GF-D8 (cell line): ENCODE results near the gene DKKL1.
"Not testable (repeated sequence)": the region's sequence is repeated elsewhere in the genome, so short reads cannot be mapped to it uniquely, and the experiment has no call there.

Experiments
- DNase-seq: peaks from one replicate; lab custom pipeline; 2025; lab: John Stamatoyannopoulos, UW

DKKL1 gene

DNA sequence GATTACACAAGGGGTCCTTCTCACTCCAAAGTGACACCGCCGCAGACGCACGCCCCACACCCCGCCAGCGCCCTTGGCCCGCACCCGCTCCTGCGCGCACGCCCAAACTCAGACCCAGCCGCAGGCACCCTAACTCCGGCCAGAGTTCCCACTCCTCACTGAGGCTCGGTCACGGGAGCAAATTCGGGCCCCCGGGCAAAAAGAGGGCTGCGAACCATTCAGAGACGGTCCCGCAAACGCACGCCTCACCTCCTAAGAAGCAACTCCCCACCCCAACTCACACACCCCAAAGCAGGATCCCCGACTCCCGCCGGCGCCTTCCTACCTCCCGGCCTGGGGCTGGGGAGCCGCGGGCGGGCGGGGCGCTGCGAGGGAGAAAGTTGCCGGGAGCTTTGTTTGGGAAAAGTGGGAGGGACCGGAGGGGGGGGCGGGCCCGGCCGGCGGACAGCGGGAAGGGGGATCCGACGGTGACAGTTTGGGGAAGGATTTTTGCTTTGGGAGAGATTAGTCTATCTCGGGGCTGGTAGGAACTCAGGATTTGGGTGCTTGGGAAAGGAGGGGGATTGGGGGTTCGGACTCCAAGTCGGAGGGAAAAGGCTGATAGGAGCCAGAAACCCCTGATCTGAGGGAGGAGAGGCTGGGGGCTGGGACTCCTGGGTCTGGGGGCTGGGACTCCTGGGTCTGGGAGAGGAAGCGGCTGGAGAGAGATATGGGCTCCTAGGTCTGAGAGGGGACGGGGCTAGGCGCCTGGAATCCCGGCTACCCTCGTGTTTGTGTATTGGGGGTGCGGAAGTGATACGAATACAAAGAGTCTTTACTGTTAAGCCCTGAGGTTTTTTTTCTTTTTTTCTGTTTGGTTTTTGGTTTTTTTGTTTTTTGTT is 1.4 kb upstream of the DKKL1 start, which contains the start of gene TEAD2:
TEAD2 (minus strand) TSS at position 369 of the 881 bp plus-strand sequence. CDS start 2,341 bp downstream, outside the sequence.
- DNase-seq: no peak

DNA sequence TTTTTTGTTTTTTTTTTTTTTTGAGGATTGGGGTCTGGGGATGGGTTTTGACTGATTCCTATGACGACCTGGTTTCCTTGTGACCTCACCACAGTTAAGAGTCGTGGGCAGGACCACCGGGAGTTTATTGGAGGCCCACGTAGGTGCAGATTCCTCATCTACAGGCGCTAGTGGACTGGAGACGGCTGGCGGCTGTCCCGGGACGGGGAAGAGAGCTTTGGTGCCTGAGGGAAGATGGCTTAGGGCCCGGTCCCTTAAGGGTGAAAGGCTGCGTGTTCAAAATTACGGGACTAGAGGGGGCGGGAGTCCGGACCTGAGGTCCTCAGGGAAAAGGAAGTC is 779 bp upstream of the DKKL1 start:
- DNase-seq: no peak

DNA sequence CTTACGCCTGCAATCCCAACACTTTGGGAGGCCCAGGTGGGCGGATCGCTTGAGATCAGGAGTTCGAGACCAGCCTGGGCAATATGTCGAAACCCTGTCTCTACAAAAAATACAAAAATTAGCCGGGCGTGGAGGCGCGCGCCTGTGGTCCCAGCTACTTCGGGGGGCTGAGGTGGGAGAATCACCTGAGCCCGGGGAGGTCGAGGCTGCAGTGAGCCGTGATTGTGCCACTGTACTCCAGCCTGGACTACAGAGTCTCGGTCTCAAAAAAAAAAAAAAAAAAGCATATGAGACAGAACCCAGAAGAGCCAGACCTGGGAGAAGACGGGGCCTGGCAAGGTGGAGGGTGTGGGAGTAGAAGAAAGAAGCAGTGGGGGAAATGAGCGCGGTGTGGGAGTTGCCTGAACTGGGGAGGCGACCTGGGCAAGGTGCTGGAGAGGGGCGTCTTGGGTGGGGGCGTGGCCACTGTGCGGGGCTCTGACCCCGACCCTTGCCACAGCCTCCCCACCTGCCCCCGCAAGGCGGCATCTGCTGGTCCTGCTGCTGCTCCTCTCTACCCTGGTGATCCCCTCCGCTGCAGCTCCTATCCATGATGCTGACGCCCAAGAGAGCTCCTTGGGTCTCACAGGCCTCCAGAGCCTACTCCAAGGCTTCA is 533 bp downstream of the DKKL1 start:
- no peak for DNase-seq

DNA sequence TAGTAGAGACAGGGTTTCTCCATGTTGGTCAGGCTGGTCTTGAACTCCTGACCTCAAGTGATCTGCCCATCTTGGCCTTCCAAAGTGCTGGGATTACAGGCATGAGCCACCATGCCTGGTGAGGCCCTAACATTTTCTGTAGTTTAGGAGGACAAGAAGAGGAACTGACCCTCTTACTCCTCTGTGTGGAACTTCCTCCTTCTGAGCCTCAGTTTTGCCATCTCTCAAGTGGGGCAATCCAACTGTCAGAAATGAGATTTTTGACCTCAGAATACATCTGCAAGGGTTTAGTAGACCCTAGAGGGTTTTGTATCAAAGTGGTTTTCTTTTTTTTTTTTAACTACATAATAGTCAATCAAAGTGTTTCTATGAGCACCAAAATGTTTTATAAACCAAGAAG is 2.4 kb downstream of the DKKL1 start:
- no peak for DNase-seq

DNA sequence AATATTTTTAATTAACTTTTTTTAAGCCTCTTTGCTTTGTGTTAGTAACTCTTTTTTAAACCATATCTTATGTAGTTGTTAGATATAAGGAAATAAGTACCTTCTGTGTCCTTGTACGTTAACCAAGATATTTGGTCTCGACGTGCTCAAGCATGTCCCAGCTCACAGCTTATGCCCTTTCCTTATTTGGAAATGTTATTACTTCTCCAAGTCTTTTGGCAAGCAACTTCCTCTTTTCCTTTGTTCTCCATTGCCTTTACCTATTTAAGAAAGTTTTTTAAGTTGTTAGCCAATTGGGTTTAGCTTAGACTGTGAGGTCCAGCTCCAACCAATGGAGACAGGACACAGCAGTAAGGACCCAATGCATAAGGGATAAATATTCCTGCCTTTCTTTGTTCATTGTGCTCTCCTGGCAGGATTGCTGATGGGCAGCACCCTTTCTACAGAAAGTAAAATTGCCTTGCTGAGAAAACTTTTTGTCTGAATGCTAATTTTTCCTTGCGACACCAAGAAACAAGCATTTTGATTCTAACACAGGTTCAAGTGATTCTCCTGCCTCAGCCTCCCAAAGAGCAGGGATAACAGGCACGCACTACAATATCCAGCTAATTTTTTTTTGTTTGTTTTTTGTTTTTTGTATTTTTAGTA is 5.2 kb downstream of the DKKL1 start:
- DNase-seq: no peak

DNA sequence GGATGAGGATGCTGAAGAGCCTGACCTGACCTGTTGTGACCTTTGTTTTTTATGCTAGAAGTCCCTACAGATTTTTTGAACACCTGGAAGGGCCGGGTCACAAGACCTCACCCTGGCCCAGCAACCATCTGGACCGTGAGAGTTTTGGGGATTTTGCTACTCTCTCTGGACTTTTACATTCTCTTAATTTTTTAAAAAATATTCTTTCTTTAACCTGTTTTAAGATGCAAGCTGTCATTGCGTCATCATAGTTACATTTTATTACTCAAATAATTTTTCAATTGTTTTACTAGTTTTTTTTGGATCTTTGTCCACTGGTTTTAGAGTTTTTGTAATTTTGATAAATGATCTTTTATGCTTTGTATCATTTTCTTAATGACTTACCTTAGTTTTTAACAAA is 7.5 kb downstream of the DKKL1 start:
- no peak for DNase-seq

DNA sequence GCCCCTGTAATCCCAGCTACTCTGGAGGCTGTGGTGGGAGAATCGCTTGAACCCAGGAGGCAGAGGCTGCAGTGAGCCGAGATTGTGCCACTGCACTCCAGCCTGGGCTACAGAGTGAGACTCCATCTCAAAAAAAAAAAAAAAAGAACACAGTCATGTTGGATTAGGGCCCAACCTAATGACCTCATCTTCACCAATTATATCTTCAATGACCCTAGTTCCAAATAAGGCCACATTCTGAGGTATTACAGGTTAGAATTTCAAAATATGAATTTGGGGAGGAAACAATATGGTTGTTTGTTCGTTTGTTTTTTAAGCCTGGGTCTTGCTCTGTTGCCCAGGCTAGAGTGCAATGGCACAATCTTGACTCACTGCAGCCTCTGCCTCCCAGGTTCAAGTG is 9.5 kb downstream of the DKKL1 start:
- not testable (repeated sequence) for DNase-seq

DNA sequence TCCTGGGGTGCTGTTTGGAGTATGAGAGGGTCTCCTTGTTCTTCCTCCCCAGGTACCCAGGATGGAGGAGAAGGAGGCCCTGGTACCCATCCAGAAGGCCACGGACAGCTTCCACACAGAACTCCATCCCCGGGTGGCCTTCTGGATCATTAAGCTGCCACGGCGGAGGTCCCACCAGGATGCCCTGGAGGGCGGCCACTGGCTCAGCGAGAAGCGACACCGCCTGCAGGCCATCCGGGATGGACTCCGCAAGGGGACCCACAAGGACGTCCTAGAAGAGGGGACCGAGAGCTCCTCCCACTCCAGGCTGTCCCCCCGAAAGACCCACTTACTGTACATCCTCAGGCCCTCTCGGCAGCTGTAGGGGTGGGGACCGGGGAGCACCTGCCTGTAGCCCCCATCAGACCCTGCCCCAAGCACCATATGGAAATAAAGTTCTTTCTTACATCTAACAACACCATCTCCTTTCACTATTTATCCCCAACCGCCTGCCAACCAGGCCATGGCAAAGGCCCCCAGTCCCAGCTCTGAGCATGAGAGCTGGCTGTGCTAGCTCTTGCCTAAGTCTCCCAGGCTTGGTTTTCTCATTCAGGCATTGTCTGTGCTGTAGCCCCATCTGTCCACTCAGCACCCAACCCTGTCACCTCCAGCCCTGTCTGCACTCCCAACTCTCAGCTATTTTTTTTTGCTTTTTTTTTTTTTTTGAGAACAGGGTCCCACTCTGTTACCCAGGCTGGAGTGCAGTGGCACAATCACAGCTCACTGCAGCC is 11.2 kb downstream of the DKKL1 start:
- no peak for DNase-seq

DNA sequence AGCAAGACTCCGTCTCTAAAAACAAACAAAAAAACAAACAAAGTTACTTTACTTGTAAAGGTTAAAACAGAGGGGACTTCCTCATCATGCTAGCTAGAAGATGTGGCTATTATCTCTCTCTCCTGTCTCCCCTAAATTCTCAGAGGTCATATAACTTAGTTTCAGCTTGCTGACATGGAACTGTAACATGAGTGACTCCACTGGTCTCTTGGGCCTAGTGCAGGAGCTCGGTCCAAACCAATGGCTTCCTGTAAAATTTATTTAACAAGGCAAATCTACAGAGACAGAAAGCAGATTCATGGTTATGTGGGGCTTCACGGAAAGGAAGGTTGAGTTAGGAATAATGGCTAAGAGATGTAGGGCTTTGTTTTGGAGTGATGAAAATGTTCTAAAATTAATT is 14.8 kb downstream of the DKKL1 start:
- no peak for DNase-seq

DNA sequence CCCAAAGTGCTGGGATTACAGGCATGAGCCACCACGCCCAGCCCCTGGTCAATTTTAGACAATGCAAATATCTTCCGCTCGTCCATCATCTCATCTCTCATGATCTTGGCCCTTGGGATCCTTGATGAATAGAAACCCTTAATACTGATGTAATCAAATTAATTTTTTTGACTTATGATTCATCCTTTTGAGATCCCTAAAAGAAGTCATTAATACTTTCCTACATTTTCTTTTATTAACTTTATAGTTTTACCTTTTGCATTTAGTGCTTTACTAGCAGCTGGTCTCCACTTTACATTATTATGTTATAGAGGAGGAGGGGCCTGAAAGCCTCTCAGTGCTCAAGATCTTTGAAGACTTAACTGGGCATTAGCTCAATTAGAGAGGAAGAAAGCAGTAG is 16.7 kb downstream of the DKKL1 start:
- no peak for DNase-seq

DNA sequence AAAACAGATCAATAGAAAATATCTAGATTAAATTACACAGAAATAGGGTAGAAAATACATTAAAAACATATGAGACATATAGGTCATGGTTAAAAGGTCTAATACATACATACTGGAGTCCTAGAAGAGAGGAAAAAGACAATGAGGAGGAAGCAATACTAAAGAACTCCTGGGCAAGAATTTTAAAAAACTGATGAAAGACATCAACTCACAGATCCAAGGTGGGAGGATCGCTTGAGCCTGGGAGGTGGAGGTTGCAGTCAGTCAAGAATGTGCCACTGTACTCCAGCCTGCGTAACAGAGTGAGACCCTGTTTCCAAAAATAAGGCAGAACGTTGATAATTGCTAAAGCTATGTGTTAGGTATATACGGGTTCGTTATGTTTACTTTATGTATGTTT is 19.0 kb downstream of the DKKL1 start:
- DNase-seq: no peak

DNA sequence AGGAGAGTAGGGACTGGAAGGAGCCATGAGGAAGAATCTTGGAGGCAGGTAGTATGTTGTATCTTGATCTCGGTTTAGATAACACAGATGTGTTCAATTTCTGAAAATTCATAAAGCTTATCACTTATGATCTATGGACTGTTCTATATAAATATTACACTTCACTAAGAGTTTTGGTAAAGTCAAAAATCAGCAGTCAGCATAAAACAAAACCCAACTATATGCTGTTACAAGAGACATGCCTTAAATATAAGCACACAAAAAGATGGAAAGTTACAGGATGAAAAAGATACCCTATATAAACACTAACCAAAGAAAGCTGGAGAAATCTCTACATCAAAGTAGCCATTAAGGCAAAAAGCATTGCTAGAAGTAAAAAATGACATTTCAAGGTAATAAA is 19.9 kb downstream of the DKKL1 start:
- no peak for DNase-seq

DNA sequence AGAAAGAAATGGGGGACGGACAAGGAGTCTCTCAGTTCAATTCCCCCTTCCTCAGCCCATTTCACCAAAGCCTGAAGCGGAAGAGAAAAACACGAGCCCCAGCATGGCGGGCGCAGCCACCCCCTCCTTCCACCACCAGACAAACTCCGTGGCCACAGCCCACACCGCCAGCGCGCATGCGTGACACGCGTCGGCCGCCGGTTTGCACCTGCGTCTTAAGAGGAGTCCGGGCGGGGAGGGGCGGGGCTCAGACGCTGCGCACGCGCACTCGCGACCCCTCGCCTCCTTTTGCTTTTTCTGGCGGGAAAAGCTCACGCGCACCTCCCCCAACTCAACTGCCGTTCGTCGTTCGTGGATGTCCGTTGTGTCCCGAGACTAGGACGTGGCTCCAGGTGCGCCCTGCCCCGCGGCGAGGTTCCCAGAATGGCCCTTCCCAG is 24.3 kb downstream of the DKKL1 start, which contains the start of gene KASH5:
KASH5 (plus strand) TSS at position 314 of the 437 bp plus-strand sequence. CDS start 2,635 bp downstream, outside the sequence.
- no peak for DNase-seq

DNA sequence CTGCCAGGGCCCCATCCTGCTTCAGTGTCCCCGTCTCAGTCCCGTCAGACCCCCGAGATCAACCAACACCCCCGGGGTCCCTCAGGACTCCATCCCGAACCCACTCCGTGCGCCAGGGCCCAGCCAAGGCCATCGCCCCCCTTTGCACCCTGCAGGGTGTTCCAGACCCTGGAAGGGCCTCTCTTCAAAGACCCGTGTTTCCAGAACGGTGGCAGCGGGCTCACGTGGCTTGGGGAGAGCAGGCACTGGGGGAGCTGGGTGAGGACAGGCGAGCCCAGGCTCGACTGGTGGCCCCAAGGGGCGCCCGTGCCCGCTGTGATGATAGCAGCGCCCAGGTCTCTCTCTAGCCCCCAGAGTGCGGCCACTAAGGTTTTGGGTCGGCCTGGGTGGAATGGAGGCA is 25.7 kb downstream of the DKKL1 start:
- no peak for DNase-seq

DNA sequence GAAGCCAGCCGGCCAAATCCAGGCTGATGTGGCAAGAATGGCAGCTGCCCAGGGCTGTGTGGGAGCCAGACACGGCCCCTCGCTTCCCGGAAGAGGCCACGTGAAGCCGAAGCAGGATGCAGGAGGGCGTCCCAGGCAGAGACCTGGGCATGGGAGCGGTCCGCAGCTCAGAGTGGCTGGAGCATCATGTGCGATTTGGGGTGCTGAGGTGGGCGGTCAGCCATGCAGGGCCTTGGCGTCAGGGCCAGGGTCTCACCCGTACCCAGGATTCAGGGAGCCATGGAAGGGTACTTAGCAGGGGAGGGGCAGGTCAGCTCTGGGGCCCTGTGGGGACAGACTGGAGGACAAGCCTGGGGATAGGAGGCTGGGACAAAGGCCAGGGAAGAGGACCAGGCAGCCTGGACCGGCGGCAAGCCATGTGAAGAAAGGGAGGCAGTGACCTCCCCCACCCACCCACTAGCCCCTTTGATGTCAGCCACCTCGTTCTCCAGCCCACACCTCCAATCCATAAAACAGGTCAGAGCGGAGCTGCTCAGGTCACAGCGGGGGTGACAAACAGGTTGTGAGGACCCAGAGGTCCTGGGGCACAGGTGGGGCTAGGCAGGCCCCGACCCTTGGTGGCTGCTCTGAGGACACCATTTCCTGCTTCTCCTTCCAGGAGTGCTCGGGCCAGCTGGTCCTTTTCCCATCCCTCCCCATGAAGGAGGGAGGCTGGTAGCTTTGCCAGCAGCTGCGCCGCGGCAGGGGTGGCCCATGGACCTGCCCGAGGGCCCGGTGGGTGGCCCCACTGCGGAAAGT is 26.7 kb downstream of the DKKL1 start:
- no peak for DNase-seq

DNA sequence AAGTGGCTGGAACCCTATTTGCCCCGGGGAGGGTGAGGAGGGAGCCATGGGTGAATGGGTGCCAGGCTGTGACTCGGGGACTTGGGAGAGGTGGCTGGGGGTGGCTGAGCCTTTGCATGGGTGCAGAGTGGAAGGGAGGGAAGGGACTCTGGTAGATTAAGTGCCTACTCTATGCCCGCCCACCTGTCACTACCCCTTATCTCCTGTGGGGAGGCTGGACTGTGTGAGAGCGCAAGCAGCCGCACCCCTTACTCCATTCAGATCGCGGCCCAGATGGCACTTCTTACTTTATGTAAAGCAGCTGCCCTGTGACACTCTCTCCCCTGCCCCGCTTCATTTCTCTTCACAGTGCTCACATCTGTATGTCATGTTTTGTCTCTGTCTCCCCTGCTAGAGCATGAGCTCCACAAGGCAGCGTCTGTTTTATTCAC is 27.3 kb downstream of the DKKL1 start:
- no peak for DNase-seq

DNA sequence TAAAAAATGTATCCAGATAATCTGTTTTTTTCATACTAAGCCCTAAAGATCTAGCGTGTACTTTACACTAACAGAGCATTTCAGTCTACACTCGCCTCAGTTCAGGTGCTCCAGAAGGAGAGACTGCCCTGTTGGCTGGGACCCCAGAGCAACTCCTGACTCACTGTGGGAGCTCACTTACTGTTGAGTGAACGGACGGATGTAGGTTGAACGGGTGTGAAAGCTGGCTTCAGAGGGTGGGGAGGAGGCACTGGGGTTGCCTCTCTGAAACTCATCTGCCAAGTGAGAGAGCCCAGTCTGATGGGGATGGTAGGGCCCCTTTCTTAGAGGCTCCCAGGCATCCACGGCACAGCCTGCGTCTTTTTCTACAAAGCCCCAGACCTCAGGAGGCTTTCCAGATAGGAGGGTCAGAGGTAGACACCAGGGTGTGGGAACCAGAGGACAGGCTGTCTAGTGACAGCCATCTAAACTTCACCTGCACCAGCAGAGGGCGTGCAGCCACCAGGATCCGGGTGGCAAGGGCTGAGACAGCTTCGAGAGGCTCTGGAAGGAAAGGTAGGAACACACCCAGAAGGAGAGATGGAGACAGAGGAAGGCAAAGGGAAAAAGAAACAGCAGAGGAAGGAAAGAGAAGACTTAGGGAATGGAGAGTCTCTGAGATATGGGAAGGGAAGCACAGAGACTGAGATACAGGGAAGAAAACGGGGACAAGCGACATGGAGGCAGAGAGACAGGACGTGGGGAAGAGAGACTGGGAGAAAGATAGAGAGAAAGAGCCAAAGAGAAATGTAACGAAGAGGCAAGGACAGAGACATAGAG is 28.1 kb downstream of the DKKL1 start:
- DNase-seq: peak; percentile 31

DNA sequence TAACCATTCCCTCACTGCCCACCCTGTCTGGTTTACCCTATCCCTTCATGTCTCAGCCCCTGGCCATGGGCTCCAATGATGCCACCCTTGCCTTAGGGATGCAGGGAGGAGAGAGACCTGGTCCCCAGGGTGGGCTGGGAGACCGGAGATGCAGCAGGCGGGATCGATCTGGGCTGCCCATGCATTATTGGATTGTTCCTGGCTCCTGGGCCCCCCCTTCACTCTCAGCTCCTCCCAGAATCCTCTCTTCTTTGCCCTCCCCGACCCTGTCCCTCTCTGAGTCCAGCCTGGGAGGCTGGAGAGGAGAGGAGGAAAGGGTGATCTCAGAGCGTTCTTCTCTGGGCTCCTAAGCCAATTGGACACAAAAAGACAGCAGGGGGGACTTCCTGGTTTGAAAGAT is 30.2 kb downstream of the DKKL1 start:
- DNase-seq: no peak

DNA sequence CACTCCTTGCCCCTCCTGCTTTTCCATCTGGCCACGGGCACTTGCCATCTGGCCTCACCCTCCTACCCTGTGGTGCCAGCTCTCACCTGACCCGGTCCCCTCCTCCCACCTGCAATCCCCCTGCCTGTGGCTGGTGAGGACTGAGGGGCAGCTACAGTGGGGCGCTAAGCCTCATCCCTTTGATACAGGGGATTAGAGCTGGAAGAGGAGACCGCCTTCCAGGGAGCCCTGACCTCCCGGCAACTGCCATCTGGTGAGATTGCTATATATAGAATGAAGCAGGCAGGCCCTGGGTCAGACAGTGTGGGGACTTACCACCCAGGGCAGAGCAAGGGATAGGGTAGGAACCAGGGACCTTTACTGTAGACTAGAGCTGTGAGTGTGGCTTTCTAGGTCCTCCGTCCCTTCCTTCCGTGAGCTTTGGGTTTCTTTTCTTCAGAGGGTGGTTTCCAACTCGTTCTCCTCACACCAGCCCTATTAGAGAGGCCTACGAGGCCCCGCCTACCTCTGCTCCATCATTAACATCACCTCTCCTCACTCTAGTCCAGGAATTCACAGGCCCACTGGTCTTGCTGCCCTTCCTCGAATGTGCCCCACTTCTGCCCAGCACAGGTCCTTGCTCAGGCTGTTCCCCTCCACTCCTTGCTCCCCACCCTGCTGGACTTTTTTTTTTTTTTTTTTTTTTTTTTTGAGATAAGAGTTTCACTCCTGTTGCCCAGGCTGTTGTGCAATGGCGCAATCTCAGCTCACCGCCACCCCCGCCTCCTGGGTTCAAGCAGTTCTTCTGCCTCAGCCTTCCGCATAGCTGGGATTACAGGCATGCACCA is 32.1 kb downstream of the DKKL1 start:
- DNase-seq: no peak
